OCI-LY7 (cell line): ENCODE measurements around the gene POLR1A.

Experiments used
- CTCF ChIP-seq: fragments of 200-600 bp; sonication (generic); conservative IDR thresholded peaks from 2 replicates; pipeline ENCODE4 v1.5.1; 2014; ENCODE audit warnings: mild to moderate bottlenecking, antibody characterized with exemption, low read length, moderate library complexity, mixed read lengths
- EZH2phosphoT487 ChIP-seq: fragments of 200-600 bp; sonication (generic); IDR thresholded peaks from 2 replicates; pipeline ENCODE4 v1.6.1; 2018; ENCODE audit warnings: low read depth, borderline replicate concordance, mild to moderate bottlenecking, mixed run types, antibody characterized with exemption, low read length, moderate library complexity, mixed read lengths

GRCh38 chr2:85994421-85994777 lies 111.3 kb downstream of the POLR1A start:
- TF ChIP-seq CTCF (no peak), EZH2phosphoT487 (no peak)
